ENCODE results near the gene DNM3.

GRCh38 chr1:171869097-171869496 is 27.8 kb downstream of the DNM3 start:
- TF ChIP-seq, protein P1, sequence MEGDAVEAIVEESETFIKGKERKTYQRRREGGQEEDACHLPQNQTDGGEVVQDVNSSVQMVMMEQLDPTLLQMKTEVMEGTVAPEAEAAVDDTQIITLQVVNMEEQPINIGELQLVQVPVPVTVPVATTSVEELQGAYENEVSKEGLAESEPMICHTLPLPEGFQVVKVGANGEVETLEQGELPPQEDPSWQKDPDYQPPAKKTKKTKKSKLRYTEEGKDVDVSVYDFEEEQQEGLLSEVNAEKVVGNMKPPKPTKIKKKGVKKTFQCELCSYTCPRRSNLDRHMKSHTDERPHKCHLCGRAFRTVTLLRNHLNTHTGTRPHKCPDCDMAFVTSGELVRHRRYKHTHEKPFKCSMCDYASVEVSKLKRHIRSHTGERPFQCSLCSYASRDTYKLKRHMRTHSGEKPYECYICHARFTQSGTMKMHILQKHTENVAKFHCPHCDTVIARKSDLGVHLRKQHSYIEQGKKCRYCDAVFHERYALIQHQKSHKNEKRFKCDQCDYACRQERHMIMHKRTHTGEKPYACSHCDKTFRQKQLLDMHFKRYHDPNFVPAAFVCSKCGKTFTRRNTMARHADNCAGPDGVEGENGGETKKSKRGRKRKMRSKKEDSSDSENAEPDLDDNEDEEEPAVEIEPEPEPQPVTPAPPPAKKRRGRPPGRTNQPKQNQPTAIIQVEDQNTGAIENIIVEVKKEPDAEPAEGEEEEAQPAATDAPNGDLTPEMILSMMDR (IDR thresholded peaks at IDR 0.05; ENCODE audit: insufficient read depth, low read depth, low read length): no peak
- no peak for TF ChIP-seq EZH2 (IDR thresholded peaks at IDR 0.05; ENCODE audit: insufficient read depth, low read length)
